ENCODE measurements around the gene DNAJC11.
A peak's percentile ranks its signal among the peaks of the same experiment; 100 is the strongest.
"Not testable (repeated sequence)": the region's sequence is repeated elsewhere in the genome, so short reads cannot be mapped to it uniquely, and the experiment has no call there.

Gene DNAJC11

DNA sequence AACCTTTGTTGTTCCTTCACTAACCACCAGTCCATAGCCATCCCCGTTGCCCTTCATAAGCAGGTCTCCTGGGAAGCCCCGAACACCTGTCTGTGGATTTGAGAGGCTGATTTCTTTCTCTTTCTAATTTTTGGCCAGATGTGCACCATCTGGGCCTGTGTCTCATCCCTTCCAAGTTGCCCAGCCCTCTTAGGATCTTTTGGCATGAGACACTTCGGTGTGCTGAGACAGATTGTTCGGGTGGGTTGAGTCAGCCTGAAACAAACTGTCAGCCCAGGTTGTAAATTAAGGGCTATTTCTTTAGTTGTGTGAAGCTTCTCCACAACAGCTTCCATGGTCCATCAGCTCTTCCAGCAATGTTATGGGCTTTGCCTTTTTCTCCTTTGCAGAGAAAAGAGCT is 1.4 kb upstream of the DNAJC11 start:
- TF ChIP-seq GABPA (IDR thresholded peaks at IDR 0.05; ENCODE audit: low read depth), result no peak
- TF ChIP-seq, protein P1, sequence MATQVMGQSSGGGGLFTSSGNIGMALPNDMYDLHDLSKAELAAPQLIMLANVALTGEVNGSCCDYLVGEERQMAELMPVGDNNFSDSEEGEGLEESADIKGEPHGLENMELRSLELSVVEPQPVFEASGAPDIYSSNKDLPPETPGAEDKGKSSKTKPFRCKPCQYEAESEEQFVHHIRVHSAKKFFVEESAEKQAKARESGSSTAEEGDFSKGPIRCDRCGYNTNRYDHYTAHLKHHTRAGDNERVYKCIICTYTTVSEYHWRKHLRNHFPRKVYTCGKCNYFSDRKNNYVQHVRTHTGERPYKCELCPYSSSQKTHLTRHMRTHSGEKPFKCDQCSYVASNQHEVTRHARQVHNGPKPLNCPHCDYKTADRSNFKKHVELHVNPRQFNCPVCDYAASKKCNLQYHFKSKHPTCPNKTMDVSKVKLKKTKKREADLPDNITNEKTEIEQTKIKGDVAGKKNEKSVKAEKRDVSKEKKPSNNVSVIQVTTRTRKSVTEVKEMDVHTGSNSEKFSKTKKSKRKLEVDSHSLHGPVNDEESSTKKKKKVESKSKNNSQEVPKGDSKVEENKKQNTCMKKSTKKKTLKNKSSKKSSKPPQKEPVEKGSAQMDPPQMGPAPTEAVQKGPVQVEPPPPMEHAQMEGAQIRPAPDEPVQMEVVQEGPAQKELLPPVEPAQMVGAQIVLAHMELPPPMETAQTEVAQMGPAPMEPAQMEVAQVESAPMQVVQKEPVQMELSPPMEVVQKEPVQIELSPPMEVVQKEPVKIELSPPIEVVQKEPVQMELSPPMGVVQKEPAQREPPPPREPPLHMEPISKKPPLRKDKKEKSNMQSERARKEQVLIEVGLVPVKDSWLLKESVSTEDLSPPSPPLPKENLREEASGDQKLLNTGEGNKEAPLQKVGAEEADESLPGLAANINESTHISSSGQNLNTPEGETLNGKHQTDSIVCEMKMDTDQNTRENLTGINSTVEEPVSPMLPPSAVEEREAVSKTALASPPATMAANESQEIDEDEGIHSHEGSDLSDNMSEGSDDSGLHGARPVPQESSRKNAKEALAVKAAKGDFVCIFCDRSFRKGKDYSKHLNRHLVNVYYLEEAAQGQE (IDR thresholded peaks at IDR 0.05; ENCODE audit: insufficient replicate concordance, low read depth), result no peak
- no peak for TF ChIP-seq SPI1 (IDR thresholded peaks at IDR 0.05; ENCODE audit: borderline replicate concordance, low read depth)
- TF ChIP-seq, protein P2, sequence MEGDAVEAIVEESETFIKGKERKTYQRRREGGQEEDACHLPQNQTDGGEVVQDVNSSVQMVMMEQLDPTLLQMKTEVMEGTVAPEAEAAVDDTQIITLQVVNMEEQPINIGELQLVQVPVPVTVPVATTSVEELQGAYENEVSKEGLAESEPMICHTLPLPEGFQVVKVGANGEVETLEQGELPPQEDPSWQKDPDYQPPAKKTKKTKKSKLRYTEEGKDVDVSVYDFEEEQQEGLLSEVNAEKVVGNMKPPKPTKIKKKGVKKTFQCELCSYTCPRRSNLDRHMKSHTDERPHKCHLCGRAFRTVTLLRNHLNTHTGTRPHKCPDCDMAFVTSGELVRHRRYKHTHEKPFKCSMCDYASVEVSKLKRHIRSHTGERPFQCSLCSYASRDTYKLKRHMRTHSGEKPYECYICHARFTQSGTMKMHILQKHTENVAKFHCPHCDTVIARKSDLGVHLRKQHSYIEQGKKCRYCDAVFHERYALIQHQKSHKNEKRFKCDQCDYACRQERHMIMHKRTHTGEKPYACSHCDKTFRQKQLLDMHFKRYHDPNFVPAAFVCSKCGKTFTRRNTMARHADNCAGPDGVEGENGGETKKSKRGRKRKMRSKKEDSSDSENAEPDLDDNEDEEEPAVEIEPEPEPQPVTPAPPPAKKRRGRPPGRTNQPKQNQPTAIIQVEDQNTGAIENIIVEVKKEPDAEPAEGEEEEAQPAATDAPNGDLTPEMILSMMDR (IDR thresholded peaks at IDR 0.05; ENCODE audit: insufficient read depth, low read length), result no peak
- TF ChIP-seq POLR2AphosphoS5 (IDR thresholded peaks at IDR 0.05; ENCODE audit: low read depth), result no peak
- DNase-seq (ENCODE audit: low read depth in 1 of 2, low spot score in 1 of 2), result no peak
- Histone ChIP-seq H3K27me3 (ENCODE audit: insufficient read depth, poor library complexity, severe bottlenecking) (no peaks in the 10 kb centered on the region), H3K27ac (replicated peaks) (no peak overlapping the region), H3K4me3 (replicated peaks; ENCODE audit: insufficient read depth, low read length) (no peak overlapping the region)

DNA sequence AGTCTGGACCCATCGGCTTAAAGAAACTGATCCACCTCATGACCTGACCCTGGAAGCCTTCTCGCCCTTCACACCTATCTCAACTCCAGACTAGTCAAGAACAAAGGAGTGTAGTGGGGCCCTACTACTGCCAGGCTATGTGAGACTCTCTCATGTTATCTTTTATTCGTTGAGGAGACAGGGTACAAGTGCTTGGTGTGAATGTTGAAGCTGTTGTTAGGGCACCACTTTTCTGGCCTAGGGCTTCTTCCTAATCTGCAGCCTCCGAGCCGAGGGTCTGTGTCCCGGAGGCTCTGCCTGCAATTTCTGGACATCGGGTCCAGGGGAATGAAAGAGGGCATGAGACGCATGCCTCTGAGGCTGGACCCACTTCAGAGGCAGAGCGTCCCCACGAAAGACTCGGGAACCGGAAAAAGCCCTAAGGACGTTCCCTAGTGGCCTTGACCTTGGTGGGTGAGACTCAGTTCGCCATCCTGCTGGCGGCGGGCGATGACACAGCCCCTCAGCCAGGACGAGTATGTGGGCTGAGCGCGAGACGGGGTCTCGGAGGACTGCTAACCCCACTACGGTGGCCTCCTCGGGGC is 671 bp downstream of the DNAJC11 start:
- DNase-seq (ENCODE audit: low read depth in 1 of 2, low spot score in 1 of 2), result no peak
- Histone ChIP-seq H3K4me3 (replicated peaks; ENCODE audit: insufficient read depth, low read length) (peak overlapping the region; percentile 98), H3K27ac (replicated peaks) (peak overlapping the region; percentile 86), H3K27me3 (ENCODE audit: insufficient read depth, poor library complexity, severe bottlenecking) (no peaks in the 10 kb centered on the region)
- TF ChIP-seq POLR2AphosphoS5 (IDR thresholded peaks at IDR 0.05; ENCODE audit: low read depth) (no peak), GABPA (IDR thresholded peaks at IDR 0.05; ENCODE audit: low read depth) (no peak), SPI1 (IDR thresholded peaks at IDR 0.05; ENCODE audit: borderline replicate concordance, low read depth) (no peak)
- TF ChIP-seq, protein P2 (IDR thresholded peaks at IDR 0.05; ENCODE audit: insufficient read depth, low read length), result no peak
- TF ChIP-seq, protein P1 (IDR thresholded peaks at IDR 0.05; ENCODE audit: insufficient replicate concordance, low read depth), result no peak

DNA sequence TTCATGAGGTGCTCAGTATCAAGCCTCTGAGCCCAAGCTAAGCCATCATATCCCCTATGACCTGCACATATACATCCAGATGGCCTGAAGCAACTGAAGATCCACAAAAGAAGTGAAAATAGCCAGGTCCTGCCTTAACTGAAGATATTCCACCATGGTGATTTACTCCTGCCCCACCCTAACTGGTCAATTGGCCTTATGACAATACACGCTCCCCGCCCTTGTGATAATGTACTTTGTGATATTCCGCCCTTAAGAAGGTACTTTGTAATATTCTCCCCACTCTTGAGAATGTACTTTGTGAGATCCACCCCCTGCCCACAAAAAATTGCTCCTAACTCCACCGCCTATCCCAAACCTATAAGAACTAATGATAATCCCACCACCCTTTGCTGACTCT is 1.7 kb downstream of the DNAJC11 start:
- H3K27me3 ChIP-seq (ENCODE audit: insufficient read depth, poor library complexity, severe bottlenecking); DNase-seq (ENCODE audit: low read depth in 1 of 2, low spot score in 1 of 2); H3K4me3 ChIP-seq (replicated peaks; ENCODE audit: insufficient read depth, low read length); H3K27ac ChIP-seq (replicated peaks): not testable (repeated sequence)

DNA sequence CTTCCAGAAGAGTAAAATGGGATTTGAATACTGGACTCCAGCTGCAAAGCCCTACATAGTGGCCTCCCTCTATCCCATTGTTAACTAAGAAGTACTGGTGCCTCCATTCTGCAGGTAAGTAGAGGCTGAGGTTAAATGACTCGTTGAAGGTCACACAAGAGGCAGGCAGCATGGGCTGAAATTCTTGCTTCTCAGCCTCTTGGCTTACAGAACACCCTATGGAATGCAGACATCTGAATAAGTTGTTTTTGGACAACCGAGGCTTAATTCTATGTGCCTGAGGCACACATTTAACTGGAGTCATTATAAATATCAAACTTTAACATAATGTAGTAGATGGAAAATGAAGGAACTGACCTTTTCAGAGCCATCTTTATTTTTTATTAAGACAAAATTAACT is 5.7 kb downstream of the DNAJC11 start:
- TF ChIP-seq SPI1 (IDR thresholded peaks at IDR 0.05; ENCODE audit: borderline replicate concordance, low read depth), result no peak
- H3K4me3 ChIP-seq (replicated peaks; ENCODE audit: insufficient read depth, low read length), result no peak overlapping the region
- DNase-seq (ENCODE audit: low read depth in 1 of 2, low spot score in 1 of 2), result no peak

DNA sequence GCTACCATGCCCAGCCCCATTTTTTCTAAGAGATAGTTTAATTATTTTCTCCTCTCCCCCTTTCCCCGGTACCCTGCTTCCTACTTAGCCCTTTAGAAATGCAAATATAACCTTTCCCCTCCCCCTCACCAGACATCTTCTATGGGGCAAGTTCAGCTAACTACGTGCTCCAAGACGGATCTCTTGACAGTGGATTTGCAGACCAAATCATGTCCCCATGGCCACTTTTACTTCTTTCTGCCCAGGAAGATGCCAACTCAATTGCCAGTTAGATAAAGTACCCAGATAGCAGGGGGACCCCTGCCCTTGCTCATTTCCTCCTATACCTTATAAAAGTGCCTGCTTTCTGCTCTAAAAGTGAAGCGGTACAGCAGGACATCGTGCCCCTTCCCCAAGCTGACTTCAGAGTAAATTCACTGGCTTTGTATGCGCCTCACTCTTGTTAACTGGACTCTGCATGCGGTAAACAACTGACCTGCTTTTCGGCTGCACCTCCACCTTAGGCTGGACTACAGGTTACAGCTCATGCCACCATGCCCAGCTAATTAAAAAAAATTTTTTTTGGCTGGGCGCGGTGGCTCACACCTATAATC is 7.4 kb downstream of the DNAJC11 start:
- TF ChIP-seq, protein P2 (IDR thresholded peaks at IDR 0.05; ENCODE audit: insufficient read depth, low read length), result no peak
- TF ChIP-seq GABPA (IDR thresholded peaks at IDR 0.05; ENCODE audit: low read depth) (no peak), SPI1 (IDR thresholded peaks at IDR 0.05; ENCODE audit: borderline replicate concordance, low read depth) (no peak), POLR2AphosphoS5 (IDR thresholded peaks at IDR 0.05; ENCODE audit: low read depth) (no peak)
- TF ChIP-seq, protein P1 (IDR thresholded peaks at IDR 0.05; ENCODE audit: insufficient replicate concordance, low read depth), result no peak
- no peak for DNase-seq (ENCODE audit: low read depth in 1 of 2, low spot score in 1 of 2)
- Histone ChIP-seq H3K27ac (replicated peaks) (no peak overlapping the region), H3K4me3 (replicated peaks; ENCODE audit: insufficient read depth, low read length) (no peak overlapping the region), H3K27me3 (ENCODE audit: insufficient read depth, poor library complexity, severe bottlenecking) (no peaks in the 10 kb centered on the region)

More for the DNA sequence above, 5.7 kb downstream of the DNAJC11 start:
- H3K27me3 ChIP-seq (ENCODE audit: insufficient read depth, poor library complexity, severe bottlenecking), result no peaks in the 10 kb centered on the region
- no peak overlapping the region for H3K27ac ChIP-seq (replicated peaks)

Measured in HL-60 (cell line).